HG03521 (cell line): ENCODE results near the gene COL28A1.
"Not testable (repeated sequence)": the region's sequence is repeated elsewhere in the genome, so short reads cannot be mapped to it uniquely, and the experiment has no call there.

Source experiments
- ATAC-seq: cut with Tn5 transposase; IDR thresholded peaks from one replicate; pipeline ENCODE4 v1.9.1; 2021; ENCODE audit warnings: mild to moderate bottlenecking, moderate library complexity; ENCODE audit not compliant: unreplicated experiment

The COL28A1 gene

DNA sequence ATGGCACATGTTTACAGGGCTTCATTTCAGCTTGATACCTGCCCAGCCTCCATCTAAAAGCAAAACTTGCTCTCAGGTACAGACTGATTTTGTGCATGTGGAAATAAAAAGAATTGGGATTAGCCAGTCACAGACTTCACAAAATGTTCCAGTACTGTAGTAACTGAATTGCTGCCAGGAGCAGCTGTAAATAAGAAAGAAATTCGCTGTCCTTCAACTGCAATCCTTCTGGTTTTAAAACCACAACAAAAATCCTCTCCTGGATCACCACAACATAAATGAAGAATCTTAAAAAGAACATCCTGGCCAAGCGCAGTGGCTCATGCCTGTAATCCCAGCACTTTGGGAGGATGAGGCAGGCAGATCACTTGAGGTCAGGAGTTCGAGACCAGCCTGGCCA, 27.1 kb upstream of the COL28A1 start:
- no peak for ATAC-seq

DNA sequence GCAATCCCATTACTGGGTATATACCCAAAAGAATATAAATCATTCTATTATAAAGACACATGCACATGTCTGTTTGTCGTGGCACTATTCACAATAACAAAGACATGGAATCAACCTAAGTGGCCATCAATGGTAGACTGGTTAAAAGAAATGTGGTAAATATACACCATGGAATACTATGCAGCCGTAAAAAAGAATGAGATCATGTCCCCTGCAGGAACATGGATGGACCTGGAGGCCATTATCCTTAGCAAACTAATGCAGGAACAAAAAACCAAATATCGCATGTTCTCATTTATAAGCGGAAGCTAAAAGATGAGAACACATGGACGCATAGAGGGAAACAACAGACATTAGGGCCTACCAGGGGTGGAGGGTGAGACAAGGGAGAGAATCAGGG, 25.9 kb upstream of the COL28A1 start:
- not testable (repeated sequence) for ATAC-seq

DNA sequence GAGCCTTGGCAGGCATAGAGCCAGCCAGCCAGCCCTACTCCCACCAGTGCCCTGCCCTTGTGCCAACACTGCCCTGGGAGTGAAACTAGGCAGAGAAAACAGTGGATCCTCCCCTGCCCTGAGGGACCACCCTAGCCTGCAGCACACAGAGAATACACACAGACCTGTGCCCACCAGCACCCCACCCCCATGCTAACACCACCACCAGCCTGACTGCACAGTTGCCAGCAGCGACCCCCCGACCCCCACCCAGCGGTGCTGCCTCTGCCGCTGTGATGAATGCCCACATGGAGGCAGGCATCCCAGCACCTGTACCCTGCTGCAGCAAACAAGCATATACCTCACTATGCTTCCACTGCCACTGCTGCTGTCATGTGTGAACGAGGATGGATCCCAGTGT, 21.6 kb upstream of the COL28A1 start:
- ATAC-seq = no peak

DNA sequence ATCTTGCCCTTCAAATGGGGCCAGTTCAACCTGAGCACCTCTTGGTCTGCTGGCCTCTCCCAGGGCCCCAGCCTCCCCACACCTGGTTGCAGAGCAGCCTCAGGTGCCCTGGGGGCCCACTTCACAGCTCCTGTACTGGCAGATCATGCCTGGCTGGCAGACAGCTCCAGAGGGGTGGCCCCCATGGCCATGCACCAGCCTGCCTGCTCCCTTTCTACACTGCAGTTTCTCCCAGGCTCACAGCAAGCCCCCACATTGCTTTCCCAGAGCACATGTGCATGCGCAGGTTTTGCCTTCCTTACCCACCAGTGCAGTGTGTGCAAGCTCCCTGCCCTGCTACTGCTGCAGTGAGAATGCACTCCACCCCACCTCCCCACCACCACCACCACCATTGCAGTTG, 21.2 kb upstream of the COL28A1 start:
- ATAC-seq = no peak

DNA sequence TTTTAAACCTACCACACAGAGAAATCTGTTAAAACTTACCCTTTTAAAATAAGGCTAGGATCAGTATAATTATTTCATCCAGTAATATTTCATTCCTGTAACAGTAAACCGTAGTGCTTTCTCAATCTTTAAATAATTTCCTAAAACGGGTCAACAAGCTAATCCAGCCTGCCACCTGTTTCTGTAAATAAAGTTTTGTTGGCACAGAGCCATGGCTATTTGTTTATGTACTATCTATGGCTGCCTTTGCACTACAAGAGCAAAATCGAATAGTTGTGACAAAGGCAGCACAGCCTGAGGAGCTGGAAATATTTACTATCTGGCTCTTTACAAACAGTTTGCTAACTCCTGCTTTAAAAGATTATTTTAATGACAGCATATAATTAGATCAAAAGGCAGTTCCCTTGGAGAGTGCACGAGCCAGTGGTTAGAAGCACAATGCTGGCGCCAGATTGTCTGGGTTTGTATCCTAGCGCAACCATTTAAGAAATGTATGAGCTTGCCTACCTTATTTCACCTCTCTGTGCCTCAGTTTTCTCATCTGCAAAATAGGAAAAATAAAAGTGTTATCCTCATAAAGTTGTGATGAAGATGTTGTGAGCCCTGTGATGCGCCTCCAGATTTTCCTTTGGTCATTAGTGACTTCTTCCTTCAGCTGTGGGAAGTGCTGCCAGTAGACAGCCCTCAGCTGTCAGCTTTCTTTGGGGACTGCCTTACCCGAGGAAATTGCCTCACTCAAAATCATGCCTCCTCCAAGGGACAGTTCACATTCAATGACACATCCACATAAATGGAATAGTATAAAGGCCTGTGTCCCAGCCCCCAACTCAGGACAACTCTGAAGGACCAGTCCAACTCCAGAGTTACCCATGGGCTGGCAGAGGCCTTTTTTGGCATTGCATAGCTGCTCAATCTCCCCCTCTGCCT, 19.2 kb upstream of the COL28A1 start:
- no peak for ATAC-seq

DNA sequence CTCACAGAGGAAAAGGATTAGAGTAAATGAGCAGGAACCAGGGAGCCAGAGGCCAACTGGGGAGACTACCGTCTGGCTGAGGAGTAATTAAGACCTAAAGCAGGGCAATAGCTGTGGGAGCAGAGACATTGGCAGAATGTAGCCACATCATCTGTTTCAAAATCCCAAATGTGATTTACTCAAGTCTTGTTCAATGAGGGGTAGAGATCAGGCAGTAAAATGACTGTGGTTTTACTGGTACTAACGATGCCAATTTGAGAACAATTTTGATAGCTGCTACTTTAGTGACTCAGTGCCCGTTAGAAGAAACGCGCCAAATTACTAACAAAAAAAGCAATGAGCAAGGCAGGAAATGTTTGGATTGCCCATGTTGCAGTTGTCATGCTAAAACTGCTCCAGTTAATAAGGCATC, 18.4 kb upstream of the COL28A1 start:
- ATAC-seq = no peak

DNA sequence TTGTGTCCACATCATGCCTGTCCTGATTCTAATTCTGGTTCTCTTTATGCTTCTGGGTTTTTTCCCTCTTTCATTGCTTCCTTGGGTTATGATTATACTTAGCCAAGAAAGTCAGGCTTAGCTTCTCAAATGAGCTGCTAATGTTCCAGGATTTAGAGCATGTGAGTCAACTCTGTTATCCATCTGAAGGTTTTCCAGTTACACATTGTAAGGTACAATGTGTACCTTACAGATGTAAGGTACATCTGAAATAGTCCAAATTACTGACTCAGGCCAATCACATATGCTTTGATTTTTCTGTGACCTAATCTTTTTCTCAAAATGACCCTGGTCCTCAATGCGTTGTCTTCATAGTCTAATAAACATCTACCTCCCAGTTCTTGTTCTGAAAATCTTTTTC, 17.7 kb upstream of the COL28A1 start:
- ATAC-seq = no peak

DNA sequence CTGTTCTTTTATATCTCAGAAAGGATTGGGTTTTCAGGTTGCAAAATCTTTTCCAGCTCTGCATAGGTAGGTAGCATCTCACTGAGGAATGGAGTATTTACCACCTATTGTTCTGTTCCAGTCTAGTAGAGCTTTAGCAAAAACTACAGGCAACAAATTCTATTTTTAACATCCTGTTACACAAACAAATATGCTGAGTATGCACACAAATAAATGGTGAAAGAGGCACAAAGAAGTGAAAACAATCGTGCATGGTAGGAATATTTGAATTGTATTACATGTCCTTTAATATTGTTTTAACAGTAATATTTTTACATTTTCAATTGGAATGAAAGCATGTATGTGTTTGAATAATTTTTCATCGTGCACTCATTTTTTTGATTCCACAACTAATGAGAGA, 16.5 kb upstream of the COL28A1 start:
- no peak for ATAC-seq

DNA sequence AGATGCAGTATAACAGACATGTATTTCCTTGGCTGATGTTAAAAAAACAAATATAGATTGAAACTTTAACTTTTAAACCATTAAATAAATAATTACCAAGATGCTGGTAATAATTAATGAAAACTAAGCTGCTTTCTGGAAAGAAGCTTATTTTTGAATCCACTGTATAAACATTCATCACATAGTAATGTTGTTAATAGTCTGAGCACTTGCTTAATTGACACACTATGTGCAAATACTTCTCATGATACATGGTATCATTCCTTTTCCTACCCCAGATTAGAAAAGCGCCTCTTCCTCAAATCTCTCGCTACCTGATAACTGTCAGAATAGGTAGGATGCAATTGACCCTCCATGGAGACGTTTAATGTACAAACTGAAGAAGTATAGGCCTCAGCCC, 15.0 kb upstream of the COL28A1 start:
- no peak for ATAC-seq

DNA sequence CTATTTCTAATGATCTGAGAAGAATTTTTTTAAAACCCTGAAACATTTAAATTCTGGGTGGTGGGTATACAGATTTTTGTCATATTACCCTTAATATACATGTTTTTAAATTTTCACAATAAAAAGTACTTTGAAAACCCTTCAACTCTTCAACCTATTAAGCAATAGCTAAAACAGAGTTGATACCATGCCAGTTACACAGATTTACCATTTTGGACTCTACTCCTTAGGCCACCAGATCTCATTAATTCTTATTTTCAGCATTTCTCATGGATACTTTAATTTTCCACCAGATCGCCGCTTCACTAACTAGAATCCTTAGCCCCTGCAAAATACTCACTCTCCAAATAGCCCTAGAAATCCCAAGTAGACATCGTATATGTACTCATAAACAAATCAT, 12.7 kb upstream of the COL28A1 start:
- ATAC-seq = no peak

DNA sequence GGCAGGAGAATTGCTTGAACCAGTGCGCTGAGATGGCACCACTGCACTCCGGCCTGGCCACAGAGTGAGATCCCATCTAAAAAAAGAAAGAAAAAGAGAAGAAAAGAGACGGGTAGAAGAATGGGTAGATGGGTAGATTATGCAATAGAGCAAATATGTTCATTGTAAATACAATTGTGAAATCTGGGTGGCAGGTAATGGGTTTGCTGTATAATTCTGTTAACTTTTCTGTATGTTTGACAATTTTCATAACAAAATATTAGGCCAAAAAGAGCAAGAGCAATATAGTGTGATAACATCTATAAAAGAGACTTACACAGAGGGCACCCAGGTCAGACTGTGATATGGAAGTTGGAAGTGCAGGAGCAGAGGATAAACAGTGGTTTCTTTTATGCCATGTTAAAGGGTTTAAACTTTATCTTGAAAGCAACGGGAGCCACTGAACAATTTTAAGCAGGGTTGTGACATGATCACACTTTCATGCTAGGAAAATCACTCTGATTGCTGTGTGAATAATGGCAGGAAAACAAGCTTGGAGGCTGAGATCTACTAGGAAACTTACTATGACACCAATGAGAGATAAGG, 6.7 kb upstream of the COL28A1 start:
- ATAC-seq = no peak

DNA sequence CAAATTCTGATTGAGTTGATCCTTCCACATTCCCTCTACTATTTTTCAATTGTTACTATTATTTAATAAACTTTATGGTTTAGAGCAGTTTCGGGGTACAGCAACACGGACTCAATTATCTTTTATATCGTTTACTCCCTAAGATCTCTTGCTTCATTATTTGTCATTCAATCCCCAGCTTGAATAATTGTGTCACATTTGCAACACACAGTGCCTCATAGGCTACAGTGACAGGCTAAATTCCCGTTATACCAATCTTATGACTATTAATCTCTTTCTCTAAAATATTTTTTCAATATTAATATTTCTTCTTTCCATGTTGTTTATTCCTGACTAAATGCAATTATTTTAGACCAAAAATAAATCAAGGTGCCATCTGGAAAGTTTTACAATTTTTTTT, 4.0 kb upstream of the COL28A1 start:
- ATAC-seq = no peak

DNA sequence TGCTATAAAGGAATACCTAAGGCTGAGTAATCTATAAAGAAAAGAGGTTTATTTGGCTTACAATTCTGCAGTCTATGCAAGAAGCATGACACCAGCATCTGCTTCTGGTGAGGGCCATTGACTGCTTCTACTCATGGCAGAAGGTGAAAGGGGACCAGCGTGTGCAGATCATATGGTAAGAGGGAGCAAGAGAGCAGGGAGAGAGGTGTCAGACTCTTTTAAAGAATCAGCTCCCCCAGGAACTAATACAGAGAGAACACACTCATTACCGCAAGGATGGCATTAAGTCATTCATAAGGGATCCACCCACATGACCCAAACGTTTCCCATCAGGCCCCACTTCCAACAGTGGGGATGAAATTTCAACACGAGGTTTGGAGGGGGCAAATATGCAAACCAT, 3.5 kb upstream of the COL28A1 start:
- no peak for ATAC-seq

DNA sequence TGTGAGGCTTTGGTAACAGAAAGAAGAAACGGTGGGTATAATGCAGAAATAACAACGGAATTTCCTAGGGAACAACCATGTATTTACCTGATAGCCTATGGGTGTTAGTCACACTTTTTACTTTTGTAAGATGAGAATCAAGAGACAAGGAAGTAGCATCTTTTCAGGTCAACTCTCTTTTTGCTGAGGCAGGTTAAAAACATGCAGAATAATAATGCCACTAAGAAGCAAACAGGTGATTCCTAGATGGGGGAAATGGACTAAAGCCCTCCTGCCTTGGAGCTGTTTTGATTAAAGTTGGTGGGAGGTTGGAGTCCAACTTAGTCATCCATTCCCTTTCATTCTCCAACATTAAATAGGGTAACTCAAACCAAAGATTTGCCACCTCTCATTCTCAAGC, 2.0 kb upstream of the COL28A1 start:
- ATAC-seq = no peak

DNA sequence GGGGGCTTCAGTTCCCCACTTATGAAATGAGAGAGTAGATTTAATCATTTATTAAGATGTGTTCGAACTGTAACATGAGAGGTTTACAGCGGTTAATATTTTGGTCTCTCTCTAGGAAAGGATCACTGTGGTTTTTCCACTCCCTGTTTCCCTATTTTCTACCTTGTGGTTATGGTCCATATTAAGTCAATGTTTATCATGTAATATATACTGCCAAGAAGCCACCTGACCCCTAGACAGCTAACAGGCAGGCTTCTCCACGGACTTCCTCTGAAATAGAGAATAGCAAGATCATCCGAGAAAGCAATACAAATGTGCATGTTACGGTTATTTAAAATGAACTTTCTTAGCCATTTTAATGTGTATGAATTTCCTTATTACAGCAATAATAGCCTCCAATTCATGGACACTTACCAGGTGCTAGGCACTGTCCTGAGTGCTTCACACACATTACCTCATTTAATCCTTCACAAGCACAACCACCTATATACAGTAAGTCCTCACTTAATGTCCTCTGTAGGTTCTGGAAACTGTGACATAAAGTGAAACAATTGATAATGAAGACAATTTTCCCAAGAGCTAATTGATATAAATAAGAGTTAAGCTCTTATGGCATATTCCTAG, 835 bp upstream of the COL28A1 start:
- no peak for ATAC-seq

DNA sequence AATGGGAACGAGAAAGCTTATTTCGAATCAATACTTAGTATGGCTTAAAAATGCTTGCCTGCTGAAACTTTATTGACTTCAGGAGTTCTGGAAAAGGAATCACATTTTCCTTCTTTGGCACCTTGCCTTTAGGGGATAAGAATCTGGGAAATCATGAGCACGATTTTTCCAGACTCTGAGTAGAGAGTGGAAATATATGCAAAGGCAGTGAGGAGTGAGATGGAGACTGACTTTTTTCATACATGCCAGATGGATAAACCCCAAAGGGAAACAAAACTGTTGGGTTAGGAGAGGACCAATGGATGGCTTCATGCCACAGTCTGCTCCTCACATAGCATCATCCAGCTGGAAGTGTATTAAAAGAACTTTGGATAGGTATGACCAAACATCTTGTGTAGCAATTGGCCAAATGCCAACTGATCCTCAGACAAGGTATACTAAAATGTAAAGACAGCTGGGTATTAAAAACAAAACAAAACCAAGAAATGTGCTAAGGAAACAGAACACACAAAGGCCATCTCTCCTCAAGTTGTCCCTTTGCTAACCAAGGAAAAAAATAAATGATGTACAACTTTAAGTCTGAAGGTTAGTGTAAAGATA, 1.7 kb downstream of the COL28A1 start:
- no peak for ATAC-seq

DNA sequence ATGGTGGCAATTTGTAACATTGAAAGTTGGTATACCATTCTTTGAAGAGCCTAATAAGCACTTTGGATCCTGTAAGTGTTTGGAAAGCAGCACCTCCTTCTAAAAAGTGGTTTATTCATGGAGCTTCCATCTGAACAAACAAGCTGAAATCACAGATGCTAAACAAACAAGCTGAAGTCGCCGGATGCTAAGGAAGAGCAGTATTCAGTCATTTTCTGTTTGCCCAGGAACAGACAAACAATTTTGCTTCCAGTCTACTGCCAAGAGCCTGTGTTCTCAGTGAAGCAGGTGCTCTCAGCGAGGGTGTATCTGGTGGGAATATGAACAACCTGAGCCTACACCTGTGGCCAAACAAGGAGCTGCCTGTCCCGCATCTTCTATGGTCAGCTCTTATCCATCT, 6.3 kb downstream of the COL28A1 start:
- no peak for ATAC-seq

DNA sequence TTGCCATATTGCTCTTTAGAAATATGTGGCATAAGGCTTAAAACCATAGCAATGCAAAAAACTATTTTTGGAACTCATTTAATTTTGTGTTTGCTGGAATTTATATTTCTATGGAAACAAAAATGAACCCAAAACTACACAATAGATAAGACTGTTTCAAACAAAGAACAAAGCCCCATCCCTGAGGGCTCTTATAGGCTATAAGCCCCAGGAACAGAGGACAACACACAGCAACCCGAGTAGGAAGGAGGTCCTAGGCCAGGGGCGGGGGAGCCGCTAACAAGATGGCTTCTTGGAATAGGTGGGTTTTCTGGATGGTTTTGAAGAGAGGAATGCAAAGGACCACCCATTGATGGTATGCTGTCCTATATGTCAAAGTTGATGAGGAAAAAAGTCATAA, 8.6 kb downstream of the COL28A1 start:
- ATAC-seq = no peak

DNA sequence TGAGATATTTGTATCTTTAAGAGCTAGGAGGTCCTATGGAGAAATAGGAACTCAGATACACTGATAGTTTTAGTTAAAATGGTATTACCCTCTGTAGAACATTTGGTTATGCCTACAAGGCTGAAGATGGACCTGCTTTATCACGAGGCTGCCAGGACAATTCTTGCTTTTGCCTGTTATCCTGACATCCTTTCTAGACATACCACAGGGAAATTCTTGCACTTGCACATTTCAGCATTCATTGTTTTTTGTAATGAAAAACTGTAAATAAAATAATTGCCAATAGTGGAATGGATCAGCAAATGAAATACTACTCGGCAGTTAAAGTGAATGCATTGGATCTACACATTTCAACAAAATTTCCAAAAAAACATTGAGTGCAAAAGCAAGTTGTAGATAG, 9.7 kb downstream of the COL28A1 start:
- no peak for ATAC-seq

DNA sequence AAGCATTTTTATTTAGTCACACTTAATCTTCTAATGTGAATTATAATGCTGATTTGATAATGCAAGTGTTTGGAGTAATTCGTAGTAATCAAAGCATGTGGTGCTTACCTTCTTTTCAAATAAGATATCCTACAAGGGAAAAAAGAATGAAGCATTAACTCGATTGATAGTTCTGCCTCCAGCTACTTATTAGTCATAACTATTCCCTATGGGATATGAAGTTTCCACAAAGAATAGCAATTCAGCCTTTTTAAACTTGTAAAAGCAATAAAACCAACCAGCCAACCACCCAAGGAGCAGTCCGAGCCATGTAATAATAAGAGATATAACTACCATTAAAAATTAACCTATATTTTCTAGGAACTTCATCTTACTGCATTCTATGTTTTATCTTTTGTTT, 11.6 kb downstream of the COL28A1 start:
- ATAC-seq = no peak

DNA sequence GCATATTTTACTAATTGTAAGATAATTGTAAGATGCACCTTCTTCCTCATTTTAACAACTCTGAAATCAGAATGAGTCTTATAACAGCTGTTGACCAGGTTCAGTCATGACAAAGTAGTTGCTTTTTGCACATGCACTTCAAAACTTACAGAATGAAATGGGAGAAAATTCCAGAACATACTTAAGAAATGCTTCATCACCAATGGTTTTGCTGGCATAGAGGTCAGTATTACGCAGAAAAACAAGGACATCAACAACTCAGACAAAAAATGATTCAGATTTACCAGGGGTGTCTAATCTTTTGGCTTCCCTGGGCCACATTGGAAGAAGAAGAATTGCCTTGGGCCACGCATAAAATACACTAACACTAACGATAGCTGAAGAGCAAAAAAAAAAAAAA, 13.3 kb downstream of the COL28A1 start:
- no peak for ATAC-seq

DNA sequence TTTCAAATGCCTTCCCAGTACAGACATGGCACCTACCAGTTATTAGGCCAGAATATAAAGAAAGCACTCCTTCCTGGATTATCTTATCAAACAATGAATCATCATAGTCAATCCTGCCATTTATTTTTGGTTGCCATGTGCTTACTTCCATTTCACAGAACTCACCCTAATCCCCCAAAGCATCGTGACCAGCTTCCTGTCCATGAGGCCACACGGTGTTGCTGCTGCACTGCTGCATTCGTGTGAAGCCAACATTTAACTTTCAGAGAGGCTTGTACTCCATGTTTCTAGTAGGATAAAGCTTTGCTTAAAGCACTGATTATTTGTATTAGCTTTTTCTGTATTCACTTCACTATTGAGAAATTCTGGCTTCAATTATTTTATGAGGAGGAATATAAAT, 14.4 kb downstream of the COL28A1 start:
- ATAC-seq = no peak
